IMR-90 (cell line): ENCODE data around the gene ZBTB47. TPM values are rescaled to one million over a fixed set of nuclear protein-coding genes. Genes with fewer than 3 reads are reported as not detected.

ENCODE experiments used
- ATAC-seq: fragments of 200-7000 bp; cut with Tn5 transposase; 2 replicates; pipeline ENCODE4 v1.9.1; 2020; ENCODE audit warnings: low read depth, mild to moderate bottlenecking, moderate library complexity
- BruUV-seq: library from RNA; stranded (reverse); fragments of 400-500 nt; replicated peaks from 2 replicates; lab custom pipeline; 2021; lab: Mats Ljungman, UMichigan
- CTCF ChIA-PET: fragments of 300-600 bp; formaldehyde crosslinking; extraction: SDS; loops from one replicate; lab custom pipeline; 2021; ENCODE audit warnings: antibody characterized with exemption; lab: Yijun Ruan, JAX
- POLR2A ChIA-PET: fragments of 300-600 bp; sonication (Branson Sonifier 250); formaldehyde crosslinking; loops from one replicate; lab custom pipeline; 2022; ENCODE audit warnings: antibody characterized with exemption; ENCODE audit not compliant: unreplicated experiment; lab: Charles Lee
- DNase-seq: peaks from one replicate; pipeline ENCODE4 v3.0.0; 2013
- H2AFZ ChIP-seq: replicated peaks from 2 replicates; pipeline ENCODE3; 2013; ENCODE audit warnings: low read length, mild to moderate bottlenecking; ENCODE audit not compliant: poor library complexity
- H2AK5ac ChIP-seq: 2 replicates; pipeline ENCODE4 v1.6.1; 2013; ENCODE audit warnings: low read depth, low read length, inconsistent platforms
- H2AK9ac ChIP-seq: replicated peaks from 2 replicates; pipeline ENCODE3; 2013; ENCODE audit warnings: mild to moderate bottlenecking, low read depth, low read length, moderate library complexity; ENCODE audit not compliant: poor library complexity
- H2BK120ac ChIP-seq: 2 replicates; pipeline ENCODE4 v1.6.1; 2013; ENCODE audit warnings: low read depth, low read length, inconsistent platforms
- H2BK15ac ChIP-seq: 3 replicates; pipeline ENCODE4 v1.6.1; 2013; ENCODE audit warnings: low read depth, low read length, inconsistent platforms
- H2BK20ac ChIP-seq: 2 replicates; pipeline ENCODE4 v1.6.1; 2013; ENCODE audit warnings: low read depth, mild to moderate bottlenecking, inconsistent platforms, low read length, moderate library complexity
- H2BK5ac ChIP-seq: 2 replicates; pipeline ENCODE4 v1.6.1; 2013; ENCODE audit warnings: mild to moderate bottlenecking, low read depth, low read length, inconsistent platforms; ENCODE audit not compliant: poor library complexity, severe bottlenecking
- H3K14ac ChIP-seq: replicated peaks from 2 replicates; pipeline ENCODE4 v1.6.1; 2013; ENCODE audit warnings: low read depth, low read length, inconsistent platforms
- H3K18ac ChIP-seq: 2 replicates; pipeline ENCODE4 v1.6.1; 2013; ENCODE audit warnings: low read depth, low read length, control low read depth
- H3K23ac ChIP-seq: 2 replicates; pipeline ENCODE4 v1.6.1; 2013; ENCODE audit warnings: low read depth, low read length, inconsistent platforms
- H3K27ac ChIP-seq: 2 replicates; pipeline ENCODE4 v1.5.1; 2013; ENCODE audit warnings: mild to moderate bottlenecking, control low read depth, low read length; ENCODE audit not compliant: insufficient read depth
- H3K27me3 ChIP-seq: 2 replicates; pipeline ENCODE4 v1.6.1; 2013; ENCODE audit warnings: low read length; ENCODE audit not compliant: control insufficient read depth, insufficient read depth
- H3K36me3 ChIP-seq: 2 replicates; pipeline ENCODE4 v1.6.1; 2013; ENCODE audit warnings: low read length, mixed read lengths; ENCODE audit not compliant: control insufficient read depth, insufficient read depth
- H3K4ac ChIP-seq: 2 replicates; pipeline ENCODE4 v1.6.1; 2013; ENCODE audit warnings: low read depth, low read length, inconsistent platforms
- H3K4me1 ChIP-seq: 2 replicates; pipeline ENCODE4 v1.6.1; 2013; ENCODE audit warnings: low read length, mixed read lengths; ENCODE audit not compliant: control insufficient read depth, insufficient read depth
- H3K4me2 ChIP-seq: 2 replicates; pipeline ENCODE4 v1.6.1; 2013; ENCODE audit warnings: low read depth, mild to moderate bottlenecking, control low read depth, low read length, moderate library complexity
- H3K4me3 ChIP-seq: 2 replicates; pipeline ENCODE4 v1.5.1; 2013; ENCODE audit warnings: low read depth, mild to moderate bottlenecking, control low read depth, low read length, moderate library complexity; ENCODE audit not compliant: insufficient read depth
- H3K56ac ChIP-seq: 2 replicates; pipeline ENCODE4 v1.6.1; 2013; ENCODE audit warnings: low read length, inconsistent platforms; ENCODE audit not compliant: insufficient read depth; ENCODE audit errors: extremely low read depth
- H3K79me1 ChIP-seq, 2 experiments: 2 replicates each; pipeline ENCODE4 v1.6.1; 2013; ENCODE audit warnings: low read length in 2 of 2, inconsistent platforms in 1 of 2, low read depth in 1 of 2
- H3K9ac ChIP-seq: 2 replicates; pipeline ENCODE4 v1.6.1; 2013; ENCODE audit warnings: low read depth, low read length, control low read depth
- H3K9me1 ChIP-seq: 2 replicates; pipeline ENCODE4 v1.6.1; 2013; ENCODE audit warnings: low read length, inconsistent platforms; ENCODE audit not compliant: insufficient read depth
- H3K9me3 ChIP-seq: 2 replicates; pipeline ENCODE4 v1.6.1; 2013; ENCODE audit warnings: low read length; ENCODE audit not compliant: control insufficient read depth, insufficient read depth
- H4K20me1 ChIP-seq: 2 replicates; pipeline ENCODE4 v1.6.1; 2013; ENCODE audit warnings: low read length, inconsistent platforms; ENCODE audit not compliant: insufficient read depth
- H4K5ac ChIP-seq: 2 replicates; pipeline ENCODE4 v1.6.1; 2013; ENCODE audit warnings: mild to moderate bottlenecking, low read depth, low read length, control low read depth
- H4K8ac ChIP-seq, 2 experiments: 2 replicates each; pipeline ENCODE4 v1.6.1; 2013; ENCODE audit warnings: low read depth in 2 of 2, low read length in 2 of 2, control low read depth in 1 of 2, inconsistent platforms in 1 of 2
- H4K91ac ChIP-seq: 2 replicates; pipeline ENCODE4 v1.6.1; 2013; ENCODE audit warnings: low read depth, low read length, inconsistent platforms; ENCODE audit not compliant: insufficient read depth
- BHLHE40 ChIP-seq: fragments of 150-350 bp; IDR thresholded peaks from 2 replicates; pipeline ENCODE4 v1.6.1; 2016; ENCODE audit warnings: mild to moderate bottlenecking, low read depth, low read length
- CEBPB ChIP-seq: IDR thresholded peaks from 2 replicates; pipeline ENCODE4 v1.6.1; 2012; ENCODE audit warnings: low read depth, low read length, improper control_type of control experiment
- CHD1 ChIP-seq: IDR thresholded peaks from 2 replicates; pipeline ENCODE4 v1.6.1; 2012; ENCODE audit warnings: low read depth, low read length, improper control_type of control experiment
- FOS ChIP-seq: fragments of 150-350 bp; IDR thresholded peaks from 2 replicates; pipeline ENCODE4 v1.6.1; 2016; ENCODE audit warnings: low read depth, low read length
- MAFK ChIP-seq: IDR thresholded peaks from 2 replicates; pipeline ENCODE4 v1.6.1; 2012; ENCODE audit warnings: low read depth, low read length, improper control_type of control experiment
- MAZ ChIP-seq: IDR thresholded peaks from 2 replicates; pipeline ENCODE4 v1.6.1; 2012; ENCODE audit warnings: low read depth, mild to moderate bottlenecking, low read length, improper control_type of control experiment, moderate library complexity, borderline replicate concordance
- MXI1 ChIP-seq: IDR thresholded peaks from 2 replicates; pipeline ENCODE4 v1.6.1; 2012; ENCODE audit warnings: low read depth, mild to moderate bottlenecking, low read length, moderate library complexity, borderline replicate concordance
- NFE2L2 ChIP-seq: fragments of 150-350 bp; IDR thresholded peaks from 2 replicates; pipeline ENCODE4 v1.6.1; 2016; ENCODE audit warnings: low read depth, mild to moderate bottlenecking, low read length
- POLR2A ChIP-seq: IDR thresholded peaks from 2 replicates; pipeline ENCODE4 v1.6.1; 2012; ENCODE audit warnings: mild to moderate bottlenecking, low read depth, low read length
- RAD21 ChIP-seq: IDR thresholded peaks from 2 replicates; pipeline ENCODE4 v1.6.1; 2012; ENCODE audit warnings: low read length, improper control_type of control experiment
- RCOR1 ChIP-seq: IDR thresholded peaks from 2 replicates; pipeline ENCODE4 v1.6.1; 2012; ENCODE audit warnings: mild to moderate bottlenecking, low read length, improper control_type of control experiment; ENCODE audit not compliant: insufficient replicate concordance
- RFX5 ChIP-seq: IDR thresholded peaks from 2 replicates; pipeline ENCODE4 v1.8.0; 2012; ENCODE audit warnings: low read depth, mild to moderate bottlenecking, low read length, moderate library complexity
- SMC3 ChIP-seq: fragments of 150-350 bp; IDR thresholded peaks from 2 replicates; pipeline ENCODE4 v1.6.1; 2016; ENCODE audit warnings: low read depth, mild to moderate bottlenecking, antibody characterized with exemption, low read length, moderate library complexity
- WGBS, 2 experiments: methylation state at CpG; one replicate each; pipeline versions ENCODE4 v1.1.5 to v1.1.7; 2013; ENCODE audit warnings: missing lambda C conversion rate in 2 of 2; ENCODE audit not compliant: insufficient read length in 1 of 2; ENCODE audit errors: extremely low coverage in 2 of 2; 5-methylcytosine and 5-hydroxymethylcytosine counted together
- dilution Hi-C: fragments of 300-500 bp; cut with HindIII; formaldehyde crosslinking; loops from one replicate; pipeline ENCODE4 v1.14.3; 2018; ENCODE audit warnings: low sequenced_read_pairs; ENCODE audit not compliant: unreplicated experiment
- in situ Hi-C: fragments of 300-500 bp; cut with MboI; formaldehyde crosslinking; loops from 3 replicates; pipeline ENCODE4 v1.14.3; 2019; ENCODE audit warnings: low sequenced_read_pairs, inconsistent platforms, mixed read lengths
- intact Hi-C: fragments of 100-400 bp; cut with micrococcal nuclease; formaldehyde crosslinking; loops from 2 replicates; pipeline ENCODE4 v1.10.0; 2022
- polyA plus RNA-seq, 3 experiments: library from polyadenylated mRNA; depleted of rRNA; stranded (reverse); fragments of >200 nt; gene quantifications; 2 replicates each; pipeline ENCODE4 v1.2.3, GENCODE V29; 2012; ENCODE audit warnings: low replicate concordance in 1 of 3
- total RNA-seq: library from RNA; depleted of rRNA; stranded (reverse); fragments of >200 nt; gene quantifications from 2 replicates; pipeline ENCODE4 v1.2.3, GENCODE V29; 2012
- TF ChIP-seq, protein P1 (sequence below): fragments of 150-350 bp; IDR thresholded peaks from 2 replicates; pipeline ENCODE4 v1.6.1; 2016; ENCODE audit warnings: low read depth, mild to moderate bottlenecking, low read length, moderate library complexity, borderline replicate concordance
- TF ChIP-seq, protein P2 (sequence below): fragments of 150-350 bp; IDR thresholded peaks from 2 replicates; pipeline ENCODE4 v1.6.1; 2017; ENCODE audit warnings: mild to moderate bottlenecking, antibody characterized with exemption, low read length, low read depth

Gene ZBTB47
- total and polyA plus RNA-seq, 2 of the 4 experiments (the other 2 are of a cell fraction): 10.9 to 16.8 TPM

DNA sequence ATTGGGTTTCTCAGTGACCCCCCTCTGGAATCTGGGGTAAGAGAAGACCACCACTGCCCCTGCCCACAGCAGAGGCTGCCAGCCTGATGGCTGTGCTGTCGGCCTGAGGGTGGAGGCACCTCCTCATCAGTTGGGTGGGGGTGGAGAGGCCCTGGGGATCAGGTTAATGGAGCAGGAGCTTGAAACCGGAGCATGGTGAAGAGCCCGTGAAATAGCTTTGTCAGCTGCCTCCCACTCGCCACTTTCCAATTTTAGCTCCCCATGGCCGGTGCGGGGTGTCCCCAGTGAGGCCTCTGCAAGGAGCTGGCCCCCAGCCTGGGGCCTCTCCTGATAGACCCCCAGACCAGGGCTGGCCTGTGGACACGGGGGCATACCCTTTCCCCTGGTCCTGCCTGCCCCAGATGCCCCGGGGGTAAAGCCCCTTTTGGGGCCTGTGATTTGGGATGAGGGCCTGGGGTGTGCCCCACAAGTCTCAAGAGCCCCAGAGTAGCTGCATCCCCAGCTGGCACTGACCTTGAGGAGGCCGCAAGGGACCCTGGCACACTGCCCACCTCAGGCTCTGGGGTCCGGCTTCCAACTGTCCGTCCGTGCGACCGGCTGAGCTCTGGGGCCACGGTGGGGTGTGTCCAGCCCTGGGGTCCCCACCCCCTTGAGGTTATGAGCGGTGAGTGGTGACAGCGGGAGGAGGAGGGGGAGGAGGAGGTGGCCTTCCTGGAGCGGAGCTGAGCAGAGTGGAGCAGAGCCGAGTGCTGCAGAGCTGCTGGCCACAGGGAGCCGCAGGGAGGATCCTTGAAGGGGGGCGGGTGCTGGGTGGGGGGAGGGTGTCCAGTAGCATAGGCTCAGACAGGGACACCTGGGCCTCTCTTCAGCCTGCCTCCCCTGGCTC lies 48.8 kb downstream of the ZBTB47 start, which contains the start of gene HHATL:
TSS of gene HHATL (minus strand) at position 733 of the 886 bp plus-strand sequence. CDS start 1,972 bp downstream, outside the sequence.
- no peaks in the 10 kb centered on the region for H3K4me1 ChIP-seq
- H2AK5ac ChIP-seq: no peak within 1 kb of the TSS
- no peaks in the 10 kb centered on the region for H3K79me1 ChIP-seq
- no peak within 1 kb of the TSS for H3K14ac ChIP-seq
- ChIA-PET CTCF (no interaction called here), POLR2A (interaction anchor here (0.6 kb wide), 1 partner anchor 13 kb away, joined by 8 read pairs; no protein-coding TSS in a partner anchor)
- no peak within 1 kb of the TSS for H3K18ac ChIP-seq
- H3K9me1 ChIP-seq: no peaks in the 10 kb centered on the region; the same call in 1 of the 2 replicates
- 39% methylated on average over 6 of the region's 21 CpGs; no CpG with 5 or more reads in 1 of the 2 experiments for WGBS, 2 experiments
- no peak within 1 kb of the TSS for H2BK5ac ChIP-seq
- ATAC-seq (no peak), DNase-seq (no peak)
- H2AK9ac ChIP-seq: no peak within 1 kb of the TSS
- H4K5ac ChIP-seq: no peak within 1 kb of the TSS
- H2BK15ac ChIP-seq: no peak within 1 kb of the TSS
- BruUV-seq: no TSS peak
- no peak within 1 kb of the TSS for H2BK120ac ChIP-seq
- intact Hi-C loops: no loop called here
- no peak within 1 kb of the TSS for H4K8ac ChIP-seq
- H3K36me3 ChIP-seq: no peaks in the 10 kb centered on the region
- H3K23ac ChIP-seq: no peak within 1 kb of the TSS
- H4K91ac ChIP-seq: no peak within 1 kb of the TSS
- no peak within 1 kb of the TSS for H2AFZ ChIP-seq
- H3K56ac ChIP-seq: no peak within 1 kb of the TSS
- H3K27ac ChIP-seq: no peak within 1 kb of the TSS
- in situ Hi-C loops: no loop called here
- H3K4me3 ChIP-seq: no peak within 1 kb of the TSS
- dilution Hi-C loops: no loop called here
- peaks cover 36% of the 10 kb centered on the region for H3K27me3 ChIP-seq
- H4K20me1 ChIP-seq: no peaks in the 10 kb centered on the region; the same call in none of the 2 replicates
- no peak within 1 kb of the TSS for H3K4ac ChIP-seq
- H3K9ac ChIP-seq: no peak within 1 kb of the TSS
- H3K9me3 ChIP-seq: no peaks in the 10 kb centered on the region
- H2BK20ac ChIP-seq: no peak within 1 kb of the TSS
- no peak within 1 kb of the TSS for H3K4me2 ChIP-seq
- TF ChIP-seq POLR2A: no peak
- TF ChIP-seq SMC3: no peak
- TF ChIP-seq MXI1: no peak
- no peak for TF ChIP-seq BHLHE40
- TF ChIP-seq MAFK: no peak
- no peak for TF ChIP-seq FOS
- TF ChIP-seq NFE2L2: no peak
- TF ChIP-seq CHD1: no peak
- no peak for TF ChIP-seq RAD21
- no peak for TF ChIP-seq RFX5
- TF ChIP-seq, protein P1, sequence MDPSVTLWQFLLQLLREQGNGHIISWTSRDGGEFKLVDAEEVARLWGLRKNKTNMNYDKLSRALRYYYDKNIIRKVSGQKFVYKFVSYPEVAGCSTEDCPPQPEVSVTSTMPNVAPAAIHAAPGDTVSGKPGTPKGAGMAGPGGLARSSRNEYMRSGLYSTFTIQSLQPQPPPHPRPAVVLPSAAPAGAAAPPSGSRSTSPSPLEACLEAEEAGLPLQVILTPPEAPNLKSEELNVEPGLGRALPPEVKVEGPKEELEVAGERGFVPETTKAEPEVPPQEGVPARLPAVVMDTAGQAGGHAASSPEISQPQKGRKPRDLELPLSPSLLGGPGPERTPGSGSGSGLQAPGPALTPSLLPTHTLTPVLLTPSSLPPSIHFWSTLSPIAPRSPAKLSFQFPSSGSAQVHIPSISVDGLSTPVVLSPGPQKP: no peak
- TF ChIP-seq, protein P2, sequence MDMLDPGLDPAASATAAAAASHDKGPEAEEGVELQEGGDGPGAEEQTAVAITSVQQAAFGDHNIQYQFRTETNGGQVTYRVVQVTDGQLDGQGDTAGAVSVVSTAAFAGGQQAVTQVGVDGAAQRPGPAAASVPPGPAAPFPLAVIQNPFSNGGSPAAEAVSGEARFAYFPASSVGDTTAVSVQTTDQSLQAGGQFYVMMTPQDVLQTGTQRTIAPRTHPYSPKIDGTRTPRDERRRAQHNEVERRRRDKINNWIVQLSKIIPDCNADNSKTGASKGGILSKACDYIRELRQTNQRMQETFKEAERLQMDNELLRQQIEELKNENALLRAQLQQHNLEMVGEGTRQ: no peak
- TF ChIP-seq RCOR1: no peak
- no peak for TF ChIP-seq CEBPB
- no peak for TF ChIP-seq MAZ
